NCI-H526 treated with DMSO at 0.1 percent for 48 hours (cell line): ENCODE results near the gene MARCHF3.
"Not testable (repeated sequence)": the region's sequence is repeated elsewhere in the genome, so short reads cannot be mapped to it uniquely, and the experiment has no call there.

Source experiments
- DNase-seq: peaks from one replicate; lab custom pipeline; 2025; lab: John Stamatoyannopoulos, UW

Gene MARCHF3

GRCh38 chr5:126872561-126873354 is 157.6 kb downstream of the MARCHF3 start:
- DNase-seq: no peak

GRCh38 chr5:126871441-126871840 is 158.9 kb downstream of the MARCHF3 start:
- no peak for DNase-seq

- no peak for DNase-seq
Observed at GRCh38 chr5:126869005-126869451, 161.3 kb downstream of the MARCHF3 start.

- DNase-seq: no peak
Observed at GRCh38 chr5:126868338-126869004, 161.9 kb downstream of the MARCHF3 start.

- no peak for DNase-seq
Observed at GRCh38 chr5:126866851-126867636, 163.3 kb downstream of the MARCHF3 start.

GRCh38 chr5:126865299-126865698 is 165.1 kb downstream of the MARCHF3 start:
- DNase-seq: no peak

GRCh38 chr5:126864042-126864688 is 166.2 kb downstream of the MARCHF3 start:
- no peak for DNase-seq

GRCh38 chr5:126863402-126863801 is 167.0 kb downstream of the MARCHF3 start:
- DNase-seq: no peak

GRCh38 chr5:126858441-126858840 is 171.9 kb downstream of the MARCHF3 start:
- DNase-seq: no peak

- no peak for DNase-seq
Observed at GRCh38 chr5:126857472-126858410, 172.6 kb downstream of the MARCHF3 start.

- no peak for DNase-seq
Observed at GRCh38 chr5:126855266-126855665, 175.1 kb downstream of the MARCHF3 start.

- no peak for DNase-seq
Observed at GRCh38 chr5:126854526-126855110, 175.7 kb downstream of the MARCHF3 start.

- not testable (repeated sequence) for DNase-seq
Observed at GRCh38 chr5:126853541-126854307, 176.6 kb downstream of the MARCHF3 start.

GRCh38 chr5:126852841-126853271 is 177.5 kb downstream of the MARCHF3 start:
- no peak for DNase-seq

- DNase-seq: no peak
Observed at GRCh38 chr5:126852091-126852571, 178.2 kb downstream of the MARCHF3 start.

- DNase-seq: no peak
Observed at GRCh38 chr5:126851501-126852011, 178.8 kb downstream of the MARCHF3 start.

- DNase-seq: no peak
Observed at GRCh38 chr5:126849101-126849678, 181.2 kb downstream of the MARCHF3 start.

- DNase-seq: no peak
Observed at GRCh38 chr5:126848253-126848652, 182.1 kb downstream of the MARCHF3 start.

- DNase-seq: no peak
Observed at GRCh38 chr5:126847826-126848251, 182.5 kb downstream of the MARCHF3 start.
